ENCODE data around the gene CST11.
"Not testable (repeated sequence)": the region's sequence is repeated elsewhere in the genome, so short reads cannot be mapped to it uniquely, and the experiment has no call there.

DNA sequence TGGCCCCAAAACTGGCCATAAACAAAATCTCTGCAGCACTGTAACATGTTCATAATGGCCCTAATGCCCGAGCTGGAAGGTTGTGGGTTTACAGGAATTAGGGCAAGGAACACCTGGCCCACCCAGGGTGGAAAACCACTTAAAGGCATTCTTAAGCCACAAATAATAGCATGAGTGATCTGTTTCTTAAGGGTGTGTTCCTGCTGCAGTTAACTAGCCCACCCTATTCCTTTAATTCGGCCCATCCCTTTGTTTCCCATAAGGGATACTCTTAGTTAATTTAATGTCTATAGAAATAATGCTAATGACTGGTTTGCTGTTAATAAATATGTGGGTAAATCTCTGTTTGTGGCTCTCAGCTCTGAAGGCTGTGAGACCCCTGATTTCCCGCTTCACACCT is 14.3 kb upstream of the CST11 start:
- not testable (repeated sequence) for TF ChIP-seq SUZ12 (IDR thresholded peaks at IDR 0.05); ARNT (IDR thresholded peaks at IDR 0.05); FOXM1 (IDR thresholded peaks at IDR 0.05; ENCODE audit: borderline replicate concordance); TARDBP (IDR thresholded peaks at IDR 0.05); BHLHE40 (IDR thresholded peaks at IDR 0.05; ENCODE audit: borderline replicate concordance); L3MBTL2 (conservative IDR thresholded peaks at IDR 0.05)
